Measurements from ENCODE around the gene CYP4F8. TPM values are rescaled to one million over a fixed set of nuclear protein-coding genes. Genes with fewer than 3 reads are reported as not detected.
"Not testable (repeated sequence)": the region's sequence is repeated elsewhere in the genome, so short reads cannot be mapped to it uniquely, and the experiment has no call there.

The CYP4F8 gene
- total RNA-seq, 1 donor from 2014 or later, result 0.98 TPM

DNA sequence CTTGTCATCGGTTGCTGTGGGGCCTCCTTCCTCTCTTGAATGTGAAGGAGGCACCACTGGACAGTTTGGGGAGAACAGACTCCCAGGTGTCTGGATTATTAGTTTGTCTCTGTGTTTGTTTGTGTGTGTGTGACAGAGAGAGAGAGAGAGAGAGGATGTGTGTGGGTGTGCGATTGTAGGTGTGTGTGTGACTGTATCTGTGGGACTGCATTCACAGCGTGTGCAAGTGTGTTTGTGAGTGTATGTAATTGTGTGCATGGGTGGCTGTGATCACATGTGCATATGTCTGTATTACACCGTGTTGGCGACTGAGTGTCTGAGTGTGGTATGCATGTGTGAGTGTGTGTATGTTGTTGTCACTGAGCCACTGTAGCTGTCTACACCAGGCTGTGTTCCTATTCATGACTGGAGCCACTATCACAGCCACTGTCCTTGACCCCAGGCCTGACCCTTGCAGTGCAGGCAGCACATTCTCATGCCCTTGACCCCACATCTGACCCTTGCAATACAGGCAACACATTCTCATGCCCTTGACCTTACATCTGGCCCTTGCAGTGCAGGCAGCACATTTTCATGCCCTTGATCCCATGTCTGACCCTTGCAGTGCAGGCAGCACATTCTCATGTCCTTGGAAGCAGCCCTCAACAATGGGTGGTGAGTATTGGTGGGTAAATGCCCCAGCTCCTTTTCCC, 25.1 kb upstream of the CYP4F8 start:
- Histone ChIP-seq H3K4me1 (no peaks in the 10 kb centered on the region), H3K9me3 (no peaks in the 10 kb centered on the region), H3K4me3 (no peak overlapping the region), H3K27ac (no peak overlapping the region), H3K27me3 (no peaks in the 10 kb centered on the region), H3K36me3 (no peaks in the 10 kb centered on the region)
- no peak for TF ChIP-seq CTCF (IDR thresholded peaks at IDR 0.05)
- TF ChIP-seq POLR2A (IDR thresholded peaks at IDR 0.05), result no peak
- no peak for TF ChIP-seq POLR2AphosphoS5 (IDR thresholded peaks at IDR 0.05; ENCODE audit: insufficient read depth in 1 of 2, low read depth in 1 of 2)
- intact Hi-C loops (cut with DNase I), result no loop called here
- no peak for DNase-seq (ENCODE audit: extremely low spot score in 2 of 2)

DNA sequence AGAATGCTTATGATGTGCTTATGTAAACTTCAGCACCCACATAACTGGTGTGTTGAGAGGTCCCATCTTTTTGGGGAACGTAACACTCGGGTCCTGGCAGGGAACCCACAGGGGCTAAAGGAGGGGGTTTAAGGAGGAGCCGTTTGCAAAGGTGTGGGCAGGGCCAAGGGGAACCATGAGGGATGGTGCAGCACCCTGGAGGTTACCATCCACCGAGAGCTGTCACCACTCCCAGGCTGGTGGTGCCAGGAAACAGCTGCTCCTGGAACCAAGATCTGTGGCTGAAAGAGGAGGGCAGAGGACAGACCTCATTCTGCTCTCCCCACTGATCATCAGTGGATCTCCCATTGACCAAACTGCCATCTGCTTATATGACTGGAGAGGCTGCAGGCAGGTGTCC, 23.2 kb upstream of the CYP4F8 start:
- H3K27me3 ChIP-seq, result no peaks in the 10 kb centered on the region
- no peak for DNase-seq (ENCODE audit: extremely low spot score in 2 of 2)
- no peak overlapping the region for H3K4me3 ChIP-seq
- H3K4me1 ChIP-seq, result no peaks in the 10 kb centered on the region
- TF ChIP-seq POLR2AphosphoS5 (IDR thresholded peaks at IDR 0.05; ENCODE audit: insufficient read depth in 1 of 2, low read depth in 1 of 2) (no peak), CTCF (IDR thresholded peaks at IDR 0.05) (no peak), POLR2A (IDR thresholded peaks at IDR 0.05) (no peak)
- H3K27ac ChIP-seq, result no peak overlapping the region
- no peaks in the 10 kb centered on the region for H3K9me3 ChIP-seq
- intact Hi-C loops (cut with DNase I), result no loop called here
- no peaks in the 10 kb centered on the region for H3K36me3 ChIP-seq

DNA sequence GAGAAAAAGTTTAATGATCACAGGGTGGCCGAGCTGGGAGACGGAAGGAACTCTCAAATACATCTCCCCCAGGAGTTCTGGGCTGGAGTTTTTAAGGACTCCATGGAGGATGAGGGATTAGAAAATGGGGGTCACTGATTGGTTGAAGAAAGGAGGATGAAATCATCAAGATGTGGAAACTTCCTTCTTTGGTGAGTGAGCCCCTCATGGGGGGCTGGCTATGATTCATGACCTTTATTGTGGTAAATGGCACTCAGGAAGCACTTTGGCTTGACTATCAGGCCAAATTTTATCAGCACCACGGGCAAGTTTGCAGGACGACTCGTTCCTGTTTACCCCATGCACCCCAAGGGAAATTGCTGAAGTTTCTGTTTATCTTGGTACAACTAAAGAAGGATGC, 22.5 kb upstream of the CYP4F8 start:
- H3K27ac ChIP-seq; intact Hi-C loops (cut with DNase I); H3K27me3 ChIP-seq; H3K9me3 ChIP-seq; H3K36me3 ChIP-seq; H3K4me3 ChIP-seq; DNase-seq (ENCODE audit: extremely low spot score in 2 of 2); H3K4me1 ChIP-seq: not testable (repeated sequence)

GRCh38 chr19:15593766-15594165, 21.3 kb upstream of the CYP4F8 start:
- H3K4me3 ChIP-seq; H3K9me3 ChIP-seq; H3K36me3 ChIP-seq; H3K27me3 ChIP-seq; H3K27ac ChIP-seq; intact Hi-C loops (cut with DNase I); DNase-seq (ENCODE audit: extremely low spot score in 2 of 2); H3K4me1 ChIP-seq: not testable (repeated sequence)

DNA sequence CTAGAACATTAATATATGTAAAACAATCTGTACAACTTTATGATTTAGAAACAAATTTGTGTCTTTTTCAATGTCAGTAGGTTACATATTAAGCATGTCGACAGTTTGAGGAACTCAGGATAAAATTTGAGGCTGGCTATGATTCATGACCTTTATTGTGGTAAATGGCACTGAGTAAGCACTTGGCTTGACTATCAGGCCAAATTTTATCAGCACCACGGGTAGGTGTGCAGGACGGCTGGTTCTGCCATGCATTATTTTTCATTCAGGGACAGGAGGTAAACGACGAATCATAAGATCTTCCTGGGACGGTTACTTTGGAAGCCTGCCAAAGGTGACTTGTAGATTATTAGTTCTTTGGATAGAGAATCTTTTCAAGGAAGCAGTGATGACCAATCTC, 19.9 kb upstream of the CYP4F8 start:
- Histone ChIP-seq H3K27ac (no peak overlapping the region), H3K9me3 (no peaks in the 10 kb centered on the region), H3K27me3 (no peaks in the 10 kb centered on the region), H3K4me3 (no peak overlapping the region), H3K36me3 (no peaks in the 10 kb centered on the region), H3K4me1 (no peaks in the 10 kb centered on the region)
- DNase-seq (ENCODE audit: extremely low spot score in 2 of 2), result no peak
- intact Hi-C loops (cut with DNase I), result no loop called here
- TF ChIP-seq POLR2AphosphoS5 (IDR thresholded peaks at IDR 0.05; ENCODE audit: insufficient read depth in 1 of 2, low read depth in 1 of 2) (no peak), POLR2A (IDR thresholded peaks at IDR 0.05) (no peak)

- intact Hi-C loops (cut with DNase I); DNase-seq (ENCODE audit: extremely low spot score in 2 of 2): not testable (repeated sequence)
These were observed 6.8 kb upstream of the CYP4F8 start for GRCh38 chr19:15607978-15608925.

DNA sequence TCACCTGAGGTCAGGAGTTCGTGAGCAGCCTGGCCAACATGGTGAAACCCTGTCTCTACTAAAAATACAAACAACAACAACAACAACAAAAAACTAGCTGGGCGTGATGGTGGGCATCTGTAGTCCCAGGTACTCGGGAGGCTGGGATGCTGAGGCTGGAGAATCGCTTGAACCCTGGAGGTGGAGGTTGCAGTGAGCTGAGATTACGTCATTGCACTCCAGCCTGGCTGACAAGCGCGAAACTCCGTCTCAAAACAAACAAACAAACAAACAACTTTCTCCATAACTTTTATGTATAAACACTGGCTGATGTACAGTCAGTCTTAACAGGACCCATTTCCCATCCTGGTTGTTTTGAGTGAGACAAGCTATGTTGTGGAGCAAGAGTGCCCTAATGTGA, 5.8 kb upstream of the CYP4F8 start:
- DNase-seq (ENCODE audit: extremely low spot score in 2 of 2), result no peak
- no peaks in the 10 kb centered on the region for H3K27me3 ChIP-seq
- H3K9me3 ChIP-seq, result no peaks in the 10 kb centered on the region
- intact Hi-C loops (cut with DNase I), result no loop called here
- no peak overlapping the region for H3K4me3 ChIP-seq
- no peak for TF ChIP-seq POLR2A (IDR thresholded peaks at IDR 0.05)
- no peak for TF ChIP-seq CTCF (IDR thresholded peaks at IDR 0.05)
- TF ChIP-seq POLR2AphosphoS5 (IDR thresholded peaks at IDR 0.05; ENCODE audit: insufficient read depth in 1 of 2, low read depth in 1 of 2), result no peak
- H3K36me3 ChIP-seq, result no peaks in the 10 kb centered on the region
- H3K27ac ChIP-seq, result no peak overlapping the region
- no peaks in the 10 kb centered on the region for H3K4me1 ChIP-seq

More at GRCh38 chr19:15607978-15608925, 6.8 kb upstream of the CYP4F8 start:
- H3K9me3 ChIP-seq, H3K27me3 ChIP-seq, H3K36me3 ChIP-seq, H3K4me3 ChIP-seq, H3K27ac ChIP-seq, H3K4me1 ChIP-seq: not testable (repeated sequence)

Data from vagina (tissue), 2 donors.